Activated CD8-positive, alpha-beta T cell treated with anti-CD3 and anti-CD28 coated beads for 36 hours (primary cell): Measurements from ENCODE around the gene SKAP1. TPM values are rescaled to one million over a fixed set of nuclear protein-coding genes. Genes with fewer than 3 reads are reported as not detected.

Experiments used
- ATAC-seq: fragments of 200-7000 bp; cut with Tn5 transposase; one replicate; pipeline ENCODE4 v1.10.0; 2021; ENCODE audit warnings: mild to moderate bottlenecking, moderate library complexity
- CTCF ChIA-PET: fragments of 350-600 bp; sonication (Branson Sonifier 250); formaldehyde crosslinking; loops from one replicate; lab custom pipeline; 2021; ENCODE audit warnings: antibody characterized with exemption; lab: Charles Lee
- POLR2A ChIA-PET: fragments of 350-600 bp; sonication (Branson Sonifier 250); formaldehyde crosslinking; loops from one replicate; lab custom pipeline; 2021; ENCODE audit warnings: antibody characterized with exemption; lab: Charles Lee
- DNase-seq: peaks from one replicate; pipeline ENCODE4 v3.0.0-alpha.2; 2020
- H3K27ac Mint-ChIP-seq: one replicate; pipeline ENCODE4 v1.8.0; 2021; ENCODE audit warnings: mild to moderate bottlenecking, mixed read lengths
- H3K27me3 Mint-ChIP-seq: one replicate; pipeline ENCODE4 v1.8.0; 2021; ENCODE audit warnings: mixed read lengths
- H3K36me3 Mint-ChIP-seq: one replicate; pipeline ENCODE4 v1.8.0; 2021; ENCODE audit warnings: low read depth, mixed read lengths
- H3K4me1 Mint-ChIP-seq: one replicate; pipeline ENCODE4 v1.8.0; 2021; ENCODE audit warnings: low read depth, mixed read lengths
- H3K4me3 Mint-ChIP-seq: one replicate; pipeline ENCODE4 v1.8.0; 2021; ENCODE audit warnings: mild to moderate bottlenecking, moderate library complexity, mixed read lengths
- H3K9me3 Mint-ChIP-seq: one replicate; pipeline ENCODE4 v1.8.0; 2021; ENCODE audit warnings: mixed read lengths
- CTCF ChIP-seq: fragments of 200-600 bp; IDR thresholded peaks from one replicate; pipeline ENCODE4 v1.8.0; 2022; ENCODE audit warnings: antibody characterized with exemption, mild to moderate bottlenecking
- intact Hi-C: fragments of 100-400 bp; cut with micrococcal nuclease; formaldehyde crosslinking; loops from one replicate; pipeline ENCODE4 v1.10.0; 2022
- total RNA-seq, 2 experiments: library from RNA; stranded (reverse); gene quantifications; one replicate each; pipeline ENCODE4 v1.2.3, GENCODE V29; 2021

SKAP1 gene
- total RNA-seq, 2 experiments from 2014 or later = 73.9 to 81.3 TPM

GRCh38 chr17:48357779-48358602 lies 72.0 kb downstream of the SKAP1 start:
- Mint-ChIP-seq H3K36me3 (peaks cover 4% of the 10 kb centered on the region), H3K4me1 (peaks cover 21% of the 10 kb centered on the region), H3K4me3 (no peak overlapping the region), H3K27me3 (no peaks in the 10 kb centered on the region), H3K27ac (no peak overlapping the region), H3K9me3 (no peaks in the 10 kb centered on the region)
- ChIA-PET CTCF (interaction anchor here (0.9 to 2.2 kb wide), 3 partner anchors 17 to 134 kb away, joined by 3 to 7 read pairs (median 6); no protein-coding TSS in a partner anchor), POLR2A (no interaction called here)
- ATAC-seq = no peak
- no peak for DNase-seq
- intact Hi-C loops = no loop called here
- TF ChIP-seq CTCF = no peak

GRCh38 chr17:48356866-48357265 lies 73.1 kb downstream of the SKAP1 start:
- no peaks in the 10 kb centered on the region for H3K9me3 Mint-ChIP-seq
- ChIA-PET CTCF (interaction anchor here (0.9 to 1.4 kb wide), 2 partner anchors 15 to 21 kb away, joined by 3 to 4 read pairs; no protein-coding TSS in a partner anchor), POLR2A (no interaction called here)
- no peak overlapping the region for H3K4me3 Mint-ChIP-seq
- peaks cover 20% of the 10 kb centered on the region for H3K4me1 Mint-ChIP-seq
- no peaks in the 10 kb centered on the region for H3K27me3 Mint-ChIP-seq
- intact Hi-C loops = no loop called here
- H3K27ac Mint-ChIP-seq = no peak overlapping the region
- no peak for TF ChIP-seq CTCF
- DNase-seq (no peak), ATAC-seq (no peak)
- H3K36me3 Mint-ChIP-seq = peaks cover 4% of the 10 kb centered on the region

GRCh38 chr17:48352630-48353029 lies 77.4 kb downstream of the SKAP1 start:
- ATAC-seq = no peak
- POLR2A ChIA-PET = no interaction called here
- Mint-ChIP-seq H3K27ac (no peak overlapping the region), H3K9me3 (no peaks in the 10 kb centered on the region), H3K36me3 (peaks cover 6% of the 10 kb centered on the region), H3K27me3 (no peaks in the 10 kb centered on the region), H3K4me1 (peaks cover 6% of the 10 kb centered on the region), H3K4me3 (no peak overlapping the region)
- intact Hi-C loops = loop anchor here (5.0 kb wide), 1 partner anchor 105 kb away; no protein-coding TSS in a partner anchor
- TF ChIP-seq CTCF = no peak
- CTCF ChIA-PET = interaction anchor here (0.7 to 8.7 kb wide), 42 partner anchors 10 to 266 kb away, joined by 3 to 63 read pairs (median 6); partner anchors contain the start of genes HOXB3 and HOXB5
- DNase-seq = peak; percentile 42

- Mint-ChIP-seq H3K9me3 (no peaks in the 10 kb centered on the region), H3K4me1 (peaks cover 6% of the 10 kb centered on the region), H3K36me3 (peaks cover 6% of the 10 kb centered on the region), H3K4me3 (no peak overlapping the region), H3K27me3 (no peaks in the 10 kb centered on the region), H3K27ac (no peak overlapping the region)
- CTCF ChIA-PET = interaction anchor here (0.6 to 8.7 kb wide), 61 partner anchors 10 to 266 kb away, joined by 3 to 63 read pairs (median 4); partner anchors contain the start of genes HOXB3 and HOXB5
- POLR2A ChIA-PET = interaction anchor here (0.6 to 0.7 kb wide), 2 partner anchors 51 to 178 kb away, joined by 3 read pairs; no protein-coding TSS in a partner anchor
- intact Hi-C loops = loop anchor here (5.0 kb wide), 1 partner anchor 105 kb away; no protein-coding TSS in a partner anchor
- TF ChIP-seq CTCF = peak; percentile 84
- DNase-seq (no peak), ATAC-seq (peak; percentile 53)
Measured at GRCh38 chr17:48351911-48352332, 78.1 kb downstream of the SKAP1 start.
